ENCODE results near the gene PHF24. TPM values are rescaled to one million over a fixed set of nuclear protein-coding genes. Genes with fewer than 3 reads are reported as not detected.

The PHF24 gene
- total RNA-seq, 8 experiments from 2014 or later, result 0.04 to 21.3 (median 0.93) TPM

- Histone ChIP-seq H3K27ac (peak overlapping the region in 1 of 2 donors; percentile 13), H3K4me3 (no peak overlapping the region), H3K4me1 (replicated peaks in 1 of 2) (peaks cover 35 to 39% of the 10 kb centered on the region in 2 donors)
- 0 to 60% (median 20%) methylated on average over 1 to 3 of the region's 9 CpGs; no CpG with 5 or more reads in 7 of the 10 experiments for WGBS, 10 experiments
- ATAC-seq (replicated peaks in 6 of 8), result peak in 5 of 8 experiments; percentile 8 to 15 (median 14)
- in situ Hi-C loops (cut with MboI; ENCODE audit: low pct_unique_long_range_greater_than_20kb in 2 of 9, low sequenced_read_pairs in 9 of 9, unreplicated experiment in 9 of 9), result loop anchor here in 2 of 9 experiments (10.0 kb wide), 1 partner anchor 92 kb away; a partner anchor contains a TSS
These were observed 28.5 kb downstream of the PHF24 start for GRCh38 chr9:34986540-34987047.

- H3K4me1 ChIP-seq (replicated peaks in 1 of 2), result peaks cover 43 to 46% of the 10 kb centered on the region in 2 donors
- WGBS, 10 experiments, result no CpG with 5 or more reads among the region's 7 CpGs
- in situ Hi-C loops (cut with MboI; ENCODE audit: low pct_unique_long_range_greater_than_20kb in 2 of 9, low sequenced_read_pairs in 9 of 9, unreplicated experiment in 9 of 9), result loop anchor here in 2 of 9 experiments (10.0 kb wide), 1 partner anchor 93 kb away; a partner anchor contains a TSS
- H3K4me3 ChIP-seq, result no peak overlapping the region
- H3K27ac ChIP-seq, result no peak overlapping the region
- ATAC-seq (replicated peaks in 6 of 8), result no peak
These were observed 29.2 kb downstream of the PHF24 start for GRCh38 chr9:34987160-34987901.

GRCh38 chr9:34988218-34989002, 30.3 kb downstream of the PHF24 start:
- in situ Hi-C loops (cut with MboI; ENCODE audit: low pct_unique_long_range_greater_than_20kb in 2 of 9, low sequenced_read_pairs in 9 of 9, unreplicated experiment in 9 of 9), result loop anchor here in 2 of 9 experiments (10.0 kb wide), 1 partner anchor 94 kb away; a partner anchor contains a TSS
- WGBS, 10 experiments, result 0 to 20% (median 5%) methylated on average over 1 to 3 of the region's 25 CpGs; no CpG with 5 or more reads in 6 of the 10 experiments
- Histone ChIP-seq H3K27ac (peak overlapping the region; percentile 74 to 83), H3K4me3 (peak overlapping the region; percentile 36 to 46 (median 41)), H3K4me1 (replicated peaks in 1 of 2) (peaks cover 53 to 54% of the 10 kb centered on the region in 2 donors)
- peak in 4 of 8 experiments; percentile 0 to 3 (median 0) for ATAC-seq (replicated peaks in 6 of 8)

GRCh38 chr9:34989003-34989945, 31.2 kb downstream of the PHF24 start, which contains the start of gene DNAJB5:
Gene DNAJB5 (plus strand): TSS chr9:34989745. CDS start chr9:34990631, 886 bp downstream.
- peak within 1 kb of the TSS; percentile 95 to 98 for H3K27ac ChIP-seq
- ATAC-seq (replicated peaks in 6 of 8), result peak; percentile 73 to 88 (median 86)
- WGBS, 10 experiments, result 0 to 5% (median 1%) methylated on average over 1 to 20 of the region's 65 CpGs; no CpG with 5 or more reads in 4 of the 10 experiments
- in situ Hi-C loops (cut with MboI; ENCODE audit: low pct_unique_long_range_greater_than_20kb in 2 of 9, low sequenced_read_pairs in 9 of 9, unreplicated experiment in 9 of 9), result loop anchor here in 2 of 9 experiments (10.0 kb wide), 1 partner anchor 94 kb away; a partner anchor contains a TSS
- H3K4me3 ChIP-seq, result peak within 1 kb of the TSS; percentile 82 to 99 (median 87)
- H3K4me1 ChIP-seq (replicated peaks in 1 of 2), result peaks cover 62 to 63% of the 10 kb centered on the region in 2 donors

DNA sequence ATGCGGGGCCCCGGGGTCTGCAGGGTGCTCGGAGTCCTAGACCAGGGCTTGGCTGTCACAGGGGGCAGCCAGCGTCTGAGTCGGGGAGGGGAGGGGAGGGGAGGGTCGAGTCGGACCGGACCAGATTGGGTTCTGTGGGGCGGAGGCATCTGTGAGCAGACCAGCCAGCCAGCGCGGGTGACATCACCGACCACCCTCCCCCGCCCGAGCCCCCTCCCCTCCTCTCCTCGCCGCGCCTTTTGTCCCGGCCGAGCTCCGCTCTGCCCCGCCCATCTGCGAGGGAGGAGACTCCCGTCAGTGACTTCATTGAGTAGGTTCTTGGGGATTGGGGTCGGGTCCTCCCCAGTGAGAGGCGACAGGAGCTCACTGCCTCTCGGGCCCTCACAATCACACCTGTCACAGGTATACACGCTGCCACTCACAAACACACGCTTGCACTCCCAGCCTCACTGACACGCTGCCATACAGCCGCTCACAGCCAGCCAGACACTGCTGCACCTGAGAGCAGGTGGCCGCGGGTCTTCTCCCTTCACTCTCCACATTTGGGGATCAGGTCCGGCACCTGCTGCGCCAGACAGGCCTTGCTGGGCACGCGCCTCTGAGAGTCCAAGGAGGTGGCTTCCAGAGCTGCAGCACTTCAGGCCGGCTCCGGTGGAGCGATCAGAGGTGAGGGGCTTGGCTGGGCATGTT, 32.0 kb downstream of the PHF24 start:
- WGBS, 10 experiments, result 0% methylated on average over 1 of the region's 39 CpGs; no CpG with 5 or more reads in 9 of the 10 experiments
- in situ Hi-C loops (cut with MboI; ENCODE audit: low pct_unique_long_range_greater_than_20kb in 2 of 9, low sequenced_read_pairs in 9 of 9, unreplicated experiment in 9 of 9), result loop anchor here in 2 of 9 experiments (10.0 kb wide), 1 partner anchor 95 kb away; a partner anchor contains a TSS

GRCh38 chr9:34990908-34991606, 33.0 kb downstream of the PHF24 start:
- Histone ChIP-seq H3K27ac (peak overlapping the region in 1 of 2 donors; percentile 98), H3K4me3 (peak overlapping the region; percentile 82 to 99 (median 87)), H3K4me1 (replicated peaks in 1 of 2) (peaks cover 57 to 66% of the 10 kb centered on the region in 2 donors)
- in situ Hi-C loops (cut with MboI; ENCODE audit: low pct_unique_long_range_greater_than_20kb in 2 of 9, low sequenced_read_pairs in 9 of 9, unreplicated experiment in 9 of 9), result no loop called here
- WGBS, 10 experiments, result 0 to 100% (median 46%) methylated on average over 1 to 5 of the region's 7 CpGs; no CpG with 5 or more reads in 2 of the 10 experiments
- ATAC-seq (replicated peaks in 6 of 8), result no peak

More for the DNA sequence above, 32.0 kb downstream of the PHF24 start:
- peak; percentile 0 to 51 (median 32) for ATAC-seq (replicated peaks in 6 of 8)
- H3K4me1 ChIP-seq (replicated peaks in 1 of 2), result peaks cover 66 to 70% of the 10 kb centered on the region in 2 donors
- peak overlapping the region; percentile 82 to 99 (median 87) for H3K4me3 ChIP-seq
- H3K27ac ChIP-seq, result peak overlapping the region; percentile 95 to 98

GRCh38 chr9:34991607-34992375, 33.7 kb downstream of the PHF24 start:
- Histone ChIP-seq H3K27ac (peak overlapping the region in 1 of 2 donors; percentile 32), H3K4me1 (replicated peaks in 1 of 2) (peaks cover 49 to 59% of the 10 kb centered on the region in 2 donors), H3K4me3 (peak overlapping the region in 4 of 5 donors; percentile 13 to 99 (median 82))
- in situ Hi-C loops (cut with MboI; ENCODE audit: low pct_unique_long_range_greater_than_20kb in 2 of 9, low sequenced_read_pairs in 9 of 9, unreplicated experiment in 9 of 9), result no loop called here
- 80 to 100% (median 87%) methylated on average over 1 to 6 of the region's 15 CpGs; no CpG with 5 or more reads in 4 of the 10 experiments for WGBS, 10 experiments
- no peak for ATAC-seq (replicated peaks in 6 of 8)

DNA sequence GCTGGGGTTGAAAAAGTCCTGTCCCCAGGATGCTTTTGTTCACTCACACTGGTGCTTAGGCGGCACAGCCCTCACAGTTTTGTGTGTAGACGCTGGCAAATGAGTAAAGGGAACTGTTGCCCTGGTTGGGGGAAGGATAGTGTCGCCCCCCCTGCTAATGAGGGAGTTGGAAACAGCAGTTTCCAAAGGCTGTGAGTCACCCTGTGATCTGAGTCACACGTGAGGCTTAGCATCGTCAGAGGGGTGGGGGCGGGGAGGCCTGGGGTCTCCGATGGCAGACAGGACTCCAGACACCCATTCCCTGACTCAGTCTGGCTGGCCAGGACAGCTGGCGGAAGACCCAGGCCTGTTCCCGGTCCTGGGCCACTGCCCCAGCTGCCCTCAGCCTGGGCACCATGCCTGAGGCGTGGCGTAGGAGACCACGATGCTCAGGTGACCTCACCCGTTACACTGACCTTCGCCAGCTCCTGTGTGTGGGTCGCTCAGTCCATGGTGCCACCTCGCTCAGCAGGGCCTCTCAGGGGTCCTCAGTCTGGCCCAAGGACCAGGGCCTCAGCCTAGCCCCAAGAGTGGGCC, 34.4 kb downstream of the PHF24 start:
- WGBS, 10 experiments, result 40 to 100% (median 88%) methylated on average over 1 to 9 of the region's 16 CpGs; no CpG with 5 or more reads in 7 of the 10 experiments
- peaks cover 43 to 52% of the 10 kb centered on the region in 2 donors for H3K4me1 ChIP-seq (replicated peaks in 1 of 2)
- in situ Hi-C loops (cut with MboI; ENCODE audit: low pct_unique_long_range_greater_than_20kb in 2 of 9, low sequenced_read_pairs in 9 of 9, unreplicated experiment in 9 of 9), result no loop called here
- peak overlapping the region in 2 of 5 donors; percentile 13 to 99 for H3K4me3 ChIP-seq
- peak in 1 of 8 experiments; percentile 1 for ATAC-seq (replicated peaks in 6 of 8)
- H3K27ac ChIP-seq, result no peak overlapping the region

GRCh38 chr9:34993502-34994259, 35.6 kb downstream of the PHF24 start:
- peaks cover 35 to 44% of the 10 kb centered on the region in 2 donors for H3K4me1 ChIP-seq (replicated peaks in 1 of 2)
- peak overlapping the region in 1 of 5 donors; percentile 2 for H3K4me3 ChIP-seq
- WGBS, 10 experiments, result 18 to 75% (median 56%) methylated on average over 2 to 3 of the region's 10 CpGs; no CpG with 5 or more reads in 3 of the 10 experiments
- ATAC-seq (replicated peaks in 6 of 8), result peak in 4 of 8 experiments; percentile 1 to 61 (median 54)
- in situ Hi-C loops (cut with MboI; ENCODE audit: low pct_unique_long_range_greater_than_20kb in 2 of 9, low sequenced_read_pairs in 9 of 9, unreplicated experiment in 9 of 9), result no loop called here
- H3K27ac ChIP-seq, result peak overlapping the region in 1 of 2 donors; percentile 51
